ENCODE results near the gene PDIA6. TPM values are rescaled to one million over a fixed set of nuclear protein-coding genes. Genes with fewer than 3 reads are reported as not detected.

Gene PDIA6
- total and polyA plus RNA-seq, 2 of the 4 experiments (the other 2 are of a cell fraction): 204 to 349 TPM

DNA sequence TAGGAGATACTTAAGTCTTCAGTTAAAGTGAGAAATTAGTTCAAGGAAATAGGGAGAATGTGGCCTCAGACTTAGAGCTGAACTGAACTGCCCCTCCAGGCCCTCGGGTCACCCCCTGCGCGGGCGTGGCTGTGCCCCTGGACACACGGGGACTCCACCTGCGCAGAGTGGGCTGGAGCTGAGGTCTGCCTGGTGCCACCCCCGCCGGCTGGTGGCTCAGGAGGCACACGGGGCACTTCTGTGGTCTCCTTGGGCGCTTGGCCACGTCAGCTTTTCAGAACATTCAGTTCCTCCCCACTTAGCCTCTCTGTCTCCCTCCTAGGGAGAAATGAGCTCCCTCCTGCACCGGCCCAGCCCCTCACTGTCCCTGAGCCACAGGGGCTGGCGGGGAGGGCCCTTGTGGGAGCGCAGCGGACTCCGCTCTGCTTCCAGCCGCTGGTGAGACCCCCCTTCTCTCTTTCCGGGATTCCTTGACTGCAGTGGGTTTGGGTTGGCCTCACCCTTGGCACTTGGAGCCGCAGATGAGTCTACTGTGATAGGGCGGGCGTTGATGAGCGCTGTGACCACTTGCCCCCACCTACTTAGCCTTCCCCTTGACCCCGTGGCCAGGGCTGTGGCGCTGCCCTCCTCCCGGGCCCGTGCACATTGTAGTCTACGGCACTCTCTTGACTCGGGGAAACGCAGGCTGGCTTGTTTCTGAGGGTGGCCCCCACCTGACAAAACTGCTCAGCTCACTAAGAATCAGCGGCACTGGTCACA lies 18.2 kb upstream of the PDIA6 start:
- Histone ChIP-seq H3K4ac (ENCODE audit: low read depth, low read length) (no peak overlapping the region), H3K9me1 (ENCODE audit: insufficient read depth, low read length) (no peaks in the 10 kb centered on the region), H4K20me1 (ENCODE audit: insufficient read depth, low read length) (no peaks in the 10 kb centered on the region), H4K8ac (ENCODE audit: low read depth in 2 of 2, low read length in 2 of 2) (no peak overlapping the region), H3K4me2 (ENCODE audit: low read depth, low read length) (no peak overlapping the region), H3K79me1 (ENCODE audit: low read depth in 1 of 2, low read length in 2 of 2) (no peaks in the 10 kb centered on the region), H3K14ac (replicated peaks; ENCODE audit: low read depth, low read length) (no peak overlapping the region), H2AFZ (replicated peaks; ENCODE audit: low read length, poor library complexity) (peak overlapping the region; percentile 58), H3K56ac (ENCODE audit: extremely low read depth, insufficient read depth, low read length) (no peak overlapping the region), H3K18ac (ENCODE audit: low read depth, low read length) (no peak overlapping the region), H2BK5ac (ENCODE audit: low read depth, low read length, poor library complexity, severe bottlenecking) (no peak overlapping the region), H3K23ac (ENCODE audit: low read depth, low read length) (no peak overlapping the region), H3K36me3 (ENCODE audit: control insufficient read depth, insufficient read depth, low read length) (no peaks in the 10 kb centered on the region), H4K91ac (ENCODE audit: insufficient read depth, low read depth, low read length) (no peak overlapping the region), H3K4me3 (ENCODE audit: insufficient read depth, low read depth, low read length) (no peak overlapping the region), H3K27ac (ENCODE audit: insufficient read depth, low read length) (no peak overlapping the region), H4K5ac (ENCODE audit: low read depth, low read length) (no peak overlapping the region), H3K9me3 (ENCODE audit: control insufficient read depth, insufficient read depth, low read length) (no peaks in the 10 kb centered on the region), H2AK5ac (ENCODE audit: low read depth, low read length) (no peak overlapping the region), H2AK9ac (replicated peaks; ENCODE audit: low read depth, low read length, poor library complexity) (peak overlapping the region; percentile 61), H3K27me3 (ENCODE audit: control insufficient read depth, insufficient read depth, low read length) (peaks cover 41% of the 10 kb centered on the region), H3K9ac (ENCODE audit: low read depth, low read length) (no peak overlapping the region), H3K4me1 (ENCODE audit: control insufficient read depth, insufficient read depth, low read length) (no peaks in the 10 kb centered on the region), H2BK120ac (ENCODE audit: low read depth, low read length) (no peak overlapping the region), H2BK20ac (ENCODE audit: low read depth, low read length) (no peak overlapping the region), H2BK15ac (ENCODE audit: low read depth, low read length) (no peak overlapping the region)
- ATAC-seq (ENCODE audit: low read depth) (no peak), DNase-seq (no peak)
- CTCF ChIA-PET: interaction anchor here (2.6 kb wide), 1 partner anchor 292 kb away, joined by 35 read pairs; no protein-coding TSS in a partner anchor
- no TSS peak for BruUV-seq (replicated peaks)
- intact Hi-C loops (cut with micrococcal nuclease): loop anchor here (5.0 to 10.0 kb wide), 2 partner anchors 81 to 614 kb away; partner anchors contain the start of gene KCNF1
- in situ Hi-C loops (cut with MboI; ENCODE audit: low sequenced_read_pairs): loop anchor here (10.0 kb wide), 2 partner anchors 614 to 754 kb away; no protein-coding TSS in a partner anchor
- no peak for TF ChIP-seq RCOR1 (IDR thresholded peaks at IDR 0.05; ENCODE audit: insufficient replicate concordance, low read length)
- TF ChIP-seq SMC3 (IDR thresholded peaks at IDR 0.05; ENCODE audit: low read depth, low read length): no peak
- no peak for TF ChIP-seq ELK1 (IDR thresholded peaks at IDR 0.05; ENCODE audit: borderline replicate concordance, low read depth, low read length)
- no peak for TF ChIP-seq MAFK (IDR thresholded peaks at IDR 0.05; ENCODE audit: low read depth, low read length)
- TF ChIP-seq NFE2L2 (IDR thresholded peaks at IDR 0.05; ENCODE audit: low read depth, low read length): no peak
- POLR2A ChIA-PET (ENCODE audit: unreplicated experiment): no interaction called here
- dilution Hi-C loops (cut with HindIII; ENCODE audit: low sequenced_read_pairs, unreplicated experiment): no loop called here
- 69% methylated on average over 17 of the region's 30 CpGs; no CpG with 5 or more reads in 1 of the 2 experiments for WGBS, 2 experiments (ENCODE audit: extremely low coverage in 2 of 2, insufficient read length in 1 of 2)
